HG03469 (cell line): Measurements from ENCODE around the gene GPR155.
"Not testable (repeated sequence)": the region's sequence is repeated elsewhere in the genome, so short reads cannot be mapped to it uniquely, and the experiment has no call there.

Experiments used
- ATAC-seq: cut with Tn5 transposase; IDR thresholded peaks from one replicate; pipeline ENCODE4 v1.9.1; 2021; ENCODE audit warnings: mild to moderate bottlenecking, moderate library complexity, moderate number of reproducible peaks; ENCODE audit not compliant: unreplicated experiment

GPR155 gene

GRCh38 chr2:174493549-174494331, 6.9 kb upstream of the GPR155 start:
- no peak for ATAC-seq

DNA sequence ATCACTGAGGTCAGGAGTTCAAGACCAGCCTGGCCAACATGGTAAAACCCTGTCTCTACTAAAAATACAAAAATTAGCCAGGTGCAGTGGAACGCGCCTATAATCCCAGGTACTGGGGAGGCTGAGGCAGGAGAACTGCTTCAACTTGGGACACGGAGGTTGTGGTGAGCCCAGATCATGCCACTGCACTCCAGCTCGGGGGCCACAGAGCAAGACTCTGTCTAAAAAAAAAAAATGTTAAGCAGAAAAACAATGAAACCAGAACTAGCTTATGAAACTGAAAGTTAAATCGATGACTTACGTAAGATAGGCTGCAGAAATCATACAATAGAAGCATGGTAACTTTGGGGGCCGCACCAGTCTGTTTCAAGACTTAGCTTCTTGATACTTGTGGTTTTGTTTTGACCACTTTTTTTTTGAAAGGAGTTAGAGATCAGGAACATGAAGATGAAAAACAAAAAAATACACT, 6.2 kb upstream of the GPR155 start:
- peak; percentile 93 for ATAC-seq

- no peak for ATAC-seq
Measured at GRCh38 chr2:174491947-174492346, 5.1 kb upstream of the GPR155 start.

DNA sequence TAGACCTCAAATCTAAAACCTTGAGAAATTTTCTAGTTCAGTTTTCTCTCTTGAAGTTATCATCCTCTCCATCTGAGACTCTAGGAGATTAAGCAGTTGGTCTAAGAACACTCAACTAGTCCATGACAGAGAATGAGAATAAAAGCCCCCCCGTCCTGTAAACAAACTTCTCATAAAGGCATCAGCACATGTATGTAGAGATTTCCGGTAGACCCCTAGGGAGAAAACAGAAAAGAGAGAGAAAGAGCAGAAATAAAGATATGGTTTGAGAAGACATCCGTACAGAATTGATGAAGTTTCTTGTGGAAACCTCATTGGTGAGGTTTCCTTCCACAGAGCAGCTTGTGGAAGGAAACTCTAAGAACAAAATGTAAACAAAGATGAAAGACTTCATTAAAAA, 3.2 kb upstream of the GPR155 start:
- no peak for ATAC-seq

- ATAC-seq: not testable (repeated sequence)
Measured at GRCh38 chr2:174489520-174489919, 2.7 kb upstream of the GPR155 start.

- ATAC-seq: no peak
Measured at GRCh38 chr2:174487820-174488162, 962 bp upstream of the GPR155 start.

DNA sequence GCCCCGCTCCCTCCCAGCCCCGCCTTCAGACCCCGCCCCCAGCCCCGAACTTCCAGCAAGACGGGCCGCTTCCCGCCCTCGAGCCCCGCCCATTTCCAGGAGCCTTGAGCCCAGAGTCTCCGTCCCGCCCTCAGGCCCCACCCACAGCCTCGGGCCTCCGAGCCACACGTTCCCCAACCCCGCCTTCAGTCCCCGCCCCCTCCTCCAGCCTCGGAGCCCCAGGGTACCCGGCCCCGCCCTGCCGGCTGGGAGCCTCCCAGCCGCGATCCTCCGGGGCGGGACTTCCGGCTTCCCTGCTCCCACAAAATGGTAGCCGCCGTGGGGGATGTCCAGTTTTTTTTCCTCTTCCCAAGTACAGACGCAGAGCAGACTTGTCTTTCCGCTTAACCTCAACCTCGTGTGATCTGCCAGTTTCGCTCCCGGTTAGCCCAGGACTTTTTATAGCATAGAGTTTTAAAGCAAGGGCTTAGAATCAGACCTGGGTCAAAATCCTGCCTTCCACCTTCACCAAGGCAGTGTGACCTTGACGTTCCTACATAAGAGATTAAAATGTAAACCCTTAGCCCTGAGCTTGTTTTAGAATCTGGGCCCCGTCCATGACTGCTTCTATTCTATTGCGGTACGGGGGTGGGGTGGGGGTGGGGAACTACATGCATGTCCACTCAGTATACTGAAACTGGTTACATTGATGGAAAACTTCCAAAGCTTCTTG, 435 bp upstream of the GPR155 start:
- peak; percentile 70 for ATAC-seq

DNA sequence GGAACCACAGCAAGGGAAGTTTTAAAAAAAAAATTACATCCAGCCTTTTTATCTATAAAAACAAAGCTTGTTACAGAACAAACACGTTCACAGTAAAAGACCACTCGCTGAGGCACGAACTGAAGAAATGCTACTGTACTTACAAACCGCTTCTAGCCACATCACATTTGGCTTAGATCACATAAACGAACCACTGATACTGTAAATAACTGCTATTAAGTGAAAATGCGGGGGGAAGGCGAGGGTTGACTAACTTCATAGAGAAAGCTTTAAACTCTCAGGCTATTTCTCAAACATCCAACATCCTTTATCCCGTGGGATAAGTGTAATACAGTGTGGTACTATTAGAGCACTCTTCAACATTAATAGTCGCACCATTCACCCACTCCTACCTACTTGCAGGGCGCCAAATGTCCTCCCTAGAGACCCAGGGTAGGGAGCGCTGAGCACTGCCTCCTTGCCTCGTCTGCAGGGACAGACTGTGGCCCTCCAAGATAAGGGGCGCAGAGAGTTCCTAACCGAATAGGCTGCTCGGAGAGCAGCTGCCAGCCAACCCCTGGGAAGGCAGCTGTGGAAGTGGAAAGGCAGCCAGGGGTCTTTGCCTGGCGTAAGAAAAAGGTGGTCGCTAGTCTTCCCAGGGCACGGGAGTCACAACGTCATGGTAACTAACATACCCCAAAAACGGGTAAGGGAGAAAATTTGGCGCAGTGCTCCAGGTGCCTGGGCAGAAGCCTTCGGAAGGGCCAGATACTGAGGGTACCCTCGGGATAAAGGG, 854 bp downstream of the GPR155 start:
- ATAC-seq: peak; percentile 28

DNA sequence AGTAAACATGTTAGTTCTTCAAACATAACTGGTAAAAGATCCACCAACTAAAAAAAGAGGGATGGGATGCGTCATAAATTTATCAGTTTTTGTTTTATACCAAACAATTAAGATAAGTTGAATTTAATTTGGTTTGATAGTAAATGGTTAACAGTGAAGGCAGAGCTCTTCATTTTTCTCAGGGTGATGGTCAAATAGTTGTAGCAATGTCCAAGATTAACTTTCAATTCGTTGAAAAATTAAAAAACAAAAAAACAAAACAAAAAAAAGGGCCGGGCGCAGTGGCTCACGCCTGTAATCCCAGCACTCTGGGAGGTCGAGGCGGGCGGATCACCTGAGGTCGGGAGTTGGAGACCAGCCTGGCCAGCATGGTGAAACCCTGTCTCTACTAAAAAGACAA, 1.8 kb downstream of the GPR155 start:
- ATAC-seq: not testable (repeated sequence)

- ATAC-seq: no peak
Measured at GRCh38 chr2:174484573-174484972, 2.3 kb downstream of the GPR155 start.

GRCh38 chr2:174482854-174483253, 4.0 kb downstream of the GPR155 start:
- no peak for ATAC-seq

GRCh38 chr2:174477759-174478158, 9.1 kb downstream of the GPR155 start:
- no peak for ATAC-seq

DNA sequence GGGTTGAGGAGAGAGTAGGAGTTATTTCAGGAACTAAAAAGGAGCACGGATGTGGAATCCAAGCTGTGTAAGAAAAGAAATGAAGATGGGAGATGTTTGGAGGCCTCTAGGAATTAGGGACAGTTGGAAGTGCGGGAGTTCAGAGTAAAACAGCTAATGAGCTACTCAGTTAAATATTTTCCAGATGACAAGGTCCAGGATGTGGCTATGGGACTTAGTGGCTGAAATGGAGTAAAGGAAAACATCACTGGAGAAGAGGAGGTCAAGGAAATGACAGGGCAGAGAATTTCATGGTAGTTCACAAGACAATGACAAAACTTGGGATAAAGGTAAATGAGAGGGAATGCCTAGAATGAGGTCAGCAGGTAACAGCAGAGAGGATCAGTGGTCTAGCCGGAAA, 13.0 kb downstream of the GPR155 start:
- no peak for ATAC-seq

DNA sequence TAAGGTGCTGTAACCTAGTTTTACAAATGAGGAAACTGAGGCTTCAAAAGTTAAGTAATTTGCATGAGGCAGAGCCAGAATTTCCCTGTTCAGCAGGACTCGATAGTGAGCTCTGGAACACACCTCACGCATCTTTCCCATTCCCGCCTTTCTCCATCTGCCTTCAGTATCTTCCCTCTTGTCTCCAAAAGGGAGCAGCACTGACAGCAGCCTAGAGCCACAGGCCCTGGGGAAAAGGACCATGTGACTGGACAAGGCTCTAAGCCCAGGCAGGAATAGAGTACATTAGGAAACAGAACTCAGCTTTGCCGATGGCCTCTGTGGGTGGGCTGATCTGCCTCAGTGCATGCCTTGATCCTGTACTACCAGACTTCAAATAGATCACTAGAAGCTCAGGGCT, 21.5 kb downstream of the GPR155 start:
- ATAC-seq: no peak

DNA sequence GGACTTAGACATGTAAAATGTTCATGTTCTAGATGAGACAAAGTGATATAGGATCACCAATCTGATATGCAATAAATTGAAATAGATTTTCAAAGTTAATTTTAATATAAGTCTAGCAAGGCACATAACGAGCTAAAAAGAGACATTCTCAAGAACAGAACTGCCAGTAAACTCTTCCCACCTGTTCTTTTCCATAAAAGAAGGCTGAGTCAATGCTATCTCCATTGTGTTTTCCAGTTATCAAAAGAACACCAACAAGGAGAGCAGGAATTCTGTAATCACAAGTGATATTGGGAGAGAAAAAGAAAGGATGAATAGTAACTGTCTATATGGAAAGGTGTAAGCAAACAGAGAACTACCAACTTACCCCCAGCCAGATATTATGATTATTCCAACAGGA, 25.6 kb downstream of the GPR155 start:
- ATAC-seq: no peak

DNA sequence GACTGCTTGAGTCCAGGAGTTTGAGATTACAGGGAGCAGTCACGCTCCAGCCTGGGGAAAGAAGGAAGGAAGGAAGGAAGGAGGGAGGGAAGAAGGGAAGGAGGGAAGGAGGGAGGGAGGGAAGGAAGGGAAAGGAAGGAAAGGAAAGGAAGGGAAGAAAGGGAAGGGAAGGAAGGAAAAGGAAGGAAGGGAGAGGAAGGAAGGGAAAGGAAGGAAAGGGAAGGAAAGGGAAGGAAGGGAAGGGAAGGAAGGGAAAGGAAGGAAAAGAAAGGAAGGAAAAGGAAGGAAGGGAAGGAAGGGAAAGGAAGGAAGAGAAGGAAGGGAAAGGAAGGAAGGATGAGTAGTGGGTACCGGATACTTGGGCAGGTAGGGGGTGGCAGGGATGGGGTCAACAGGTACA, 32.3 kb downstream of the GPR155 start:
- ATAC-seq: no peak

DNA sequence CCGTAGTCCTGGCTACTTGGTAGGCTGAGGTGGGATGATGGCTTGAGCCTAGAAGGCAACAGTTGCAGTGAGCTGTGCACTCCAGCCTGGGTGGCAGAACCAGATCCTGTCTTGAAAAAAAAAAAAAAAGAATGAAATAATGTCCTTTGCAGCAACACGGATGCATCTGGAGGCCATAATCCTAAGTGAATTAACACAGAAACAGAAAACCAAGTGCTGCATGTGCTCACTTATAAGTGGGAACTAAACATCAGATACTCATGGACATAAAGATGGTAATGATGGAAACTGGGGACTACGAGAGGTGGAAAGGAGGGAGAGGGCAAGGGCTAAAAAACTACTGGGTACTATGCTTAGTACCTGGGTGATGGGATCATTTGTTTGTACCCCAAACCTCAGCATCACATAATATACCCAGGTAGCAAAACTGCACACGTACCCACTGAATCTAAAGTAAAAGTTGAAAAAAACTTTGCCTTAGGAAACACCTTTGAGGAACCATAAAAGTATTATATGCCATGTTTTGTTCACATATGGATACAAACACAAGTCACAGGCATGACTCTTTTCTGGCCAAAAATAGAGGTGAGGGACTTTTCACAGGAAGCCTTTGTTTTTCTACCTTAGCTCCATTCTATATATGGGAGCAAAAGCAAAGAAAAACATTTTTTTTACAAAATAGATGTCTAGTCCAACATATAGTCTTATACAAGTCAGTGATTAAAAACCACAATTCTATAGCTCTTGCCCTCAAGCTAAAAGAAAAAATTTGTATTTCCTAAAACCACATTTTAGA, 36.6 kb downstream of the GPR155 start:
- ATAC-seq: no peak

- ATAC-seq: no peak
Measured at GRCh38 chr2:174449033-174449432, 37.8 kb downstream of the GPR155 start.

DNA sequence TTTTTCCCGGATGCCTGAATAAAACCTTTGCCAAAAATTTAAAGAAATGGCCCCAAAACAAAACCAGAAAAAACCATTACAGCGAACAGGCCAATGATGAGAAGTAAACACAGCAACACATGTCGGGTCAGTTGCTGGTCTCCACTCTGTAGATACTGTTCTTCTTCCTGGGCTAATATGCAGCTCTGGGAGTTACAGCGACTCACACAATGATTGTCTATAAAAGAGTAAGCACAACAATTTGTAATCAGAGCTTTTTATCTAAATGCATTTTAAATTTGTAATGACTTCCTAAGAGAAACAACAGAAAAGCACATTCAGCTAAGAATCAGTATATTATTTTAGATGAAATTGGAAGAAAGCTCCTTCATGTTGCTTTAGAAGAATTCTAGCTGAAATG, 40.3 kb downstream of the GPR155 start:
- no peak for ATAC-seq

GRCh38 chr2:174445248-174445647, 41.6 kb downstream of the GPR155 start:
- no peak for ATAC-seq

DNA sequence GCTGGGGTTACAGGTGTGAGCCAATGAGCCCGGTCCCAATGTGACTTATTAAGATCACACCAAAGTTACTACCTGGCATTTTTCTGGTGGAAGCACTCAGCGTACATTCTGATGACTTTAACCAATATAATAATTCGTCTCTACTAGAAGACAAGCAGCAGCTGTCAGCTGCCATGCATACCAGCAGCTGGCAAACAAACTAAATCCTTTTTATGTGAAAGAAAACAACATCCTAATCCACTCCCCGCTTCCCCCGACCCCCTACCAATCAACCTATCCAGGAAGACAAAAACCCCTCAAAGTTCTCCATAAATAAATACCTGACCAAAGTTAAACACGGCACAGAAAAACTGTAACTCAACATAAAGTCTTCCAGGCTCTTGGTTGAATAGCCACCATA, 42.1 kb downstream of the GPR155 start:
- no peak for ATAC-seq
